ENCODE measurements around the gene CNR2.
"Not testable (repeated sequence)": the region's sequence is repeated elsewhere in the genome, so short reads cannot be mapped to it uniquely, and the experiment has no call there.

CNR2 gene

DNA sequence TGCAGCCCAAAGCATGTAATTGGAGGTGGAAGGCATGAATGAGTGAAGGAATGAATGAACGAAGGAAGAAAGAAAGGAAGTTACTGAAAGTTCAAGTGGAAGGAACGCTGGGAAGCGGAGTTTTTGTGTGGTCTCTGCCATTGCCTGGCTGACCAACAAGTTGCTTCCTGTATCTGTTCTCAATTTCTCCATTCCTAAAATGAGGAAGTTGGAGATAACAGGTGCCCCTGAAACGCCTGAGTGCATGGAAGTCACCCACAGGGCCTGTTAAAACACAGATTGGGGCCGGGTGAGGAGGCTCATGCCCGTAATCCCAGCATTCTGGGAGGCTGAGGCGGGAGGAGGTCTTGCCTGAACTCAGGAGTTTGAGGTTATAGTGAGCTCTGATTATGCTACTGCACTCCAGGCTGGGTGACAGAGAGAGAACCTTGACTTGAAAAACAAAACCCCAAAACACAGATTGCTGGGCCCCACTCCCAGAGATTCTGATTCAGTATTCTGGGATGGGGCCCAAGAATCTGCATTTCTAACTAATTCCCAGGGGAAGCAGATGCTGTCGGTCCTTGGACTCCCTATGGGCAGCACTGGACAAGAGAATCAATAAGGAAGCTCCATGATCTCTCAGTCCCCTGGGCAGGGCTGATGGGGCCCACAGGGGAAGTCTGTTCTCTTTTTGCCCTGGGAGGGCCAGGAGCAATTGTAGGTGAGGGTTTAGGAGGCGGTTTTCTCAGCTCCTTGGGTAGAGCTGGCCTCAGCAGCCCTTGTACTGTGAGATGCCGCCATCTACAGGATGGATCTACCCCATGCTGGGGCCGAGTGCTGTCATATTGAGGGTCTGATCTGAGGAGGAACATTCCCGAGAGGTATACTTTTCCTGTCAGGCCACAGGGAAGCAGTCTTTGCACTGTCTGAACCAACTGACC, 3.3 kb upstream of the CNR2 start:
- DNase-seq = peak; percentile 93

GRCh38 chr1:23915466-23915865, 2.3 kb upstream of the CNR2 start:
- peak; percentile 66 for DNase-seq

- no peak for DNase-seq
Measured at GRCh38 chr1:23914921-23915320, 1.8 kb upstream of the CNR2 start.

DNA sequence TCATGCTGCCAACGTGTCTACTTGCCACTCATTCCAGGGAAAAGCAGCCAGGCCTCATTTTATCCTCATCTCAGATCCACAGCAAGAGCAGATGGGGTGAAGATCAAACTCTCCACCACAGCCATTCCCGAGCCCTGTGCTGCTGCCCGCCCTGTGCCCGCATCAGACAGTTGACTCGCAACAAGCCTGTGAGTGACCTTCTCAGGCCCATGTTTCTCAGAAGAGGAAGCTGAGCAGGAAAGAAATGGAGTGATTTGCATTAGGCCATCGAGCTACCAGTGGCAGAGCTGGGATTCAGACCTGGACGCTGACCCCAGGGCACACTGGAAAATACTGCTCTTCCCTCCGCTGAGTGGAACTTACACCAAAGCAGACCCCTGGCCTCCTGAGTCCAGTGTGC, 1.2 kb downstream of the CNR2 start:
- no peak for DNase-seq

- DNase-seq = no peak
Measured at GRCh38 chr1:23910553-23911246, 2.5 kb downstream of the CNR2 start.

DNA sequence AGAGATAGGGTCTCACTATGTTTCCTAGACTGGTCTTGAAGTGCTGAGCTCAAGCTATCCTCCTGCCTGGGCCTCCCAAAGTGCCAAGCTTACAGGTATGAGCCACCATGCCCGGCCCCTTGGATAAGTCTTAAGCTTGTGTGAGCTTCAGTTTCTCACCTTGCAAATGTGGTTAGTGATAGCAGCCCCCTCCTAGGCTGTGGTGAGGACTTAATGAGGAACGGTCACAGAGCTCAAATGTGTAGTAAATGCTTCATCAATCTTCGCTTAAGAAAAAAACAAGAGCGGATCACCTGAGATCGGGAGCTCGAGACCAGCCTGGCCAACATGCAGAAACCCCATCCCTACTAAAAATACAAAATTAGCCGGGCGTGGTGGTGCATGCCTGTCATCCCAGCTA, 3.0 kb downstream of the CNR2 start:
- DNase-seq = no peak

GRCh38 chr1:23909412-23909811, 3.8 kb downstream of the CNR2 start:
- DNase-seq = peak; percentile 41

GRCh38 chr1:23908453-23909341, 4.5 kb downstream of the CNR2 start:
- DNase-seq = peak; percentile 82

DNA sequence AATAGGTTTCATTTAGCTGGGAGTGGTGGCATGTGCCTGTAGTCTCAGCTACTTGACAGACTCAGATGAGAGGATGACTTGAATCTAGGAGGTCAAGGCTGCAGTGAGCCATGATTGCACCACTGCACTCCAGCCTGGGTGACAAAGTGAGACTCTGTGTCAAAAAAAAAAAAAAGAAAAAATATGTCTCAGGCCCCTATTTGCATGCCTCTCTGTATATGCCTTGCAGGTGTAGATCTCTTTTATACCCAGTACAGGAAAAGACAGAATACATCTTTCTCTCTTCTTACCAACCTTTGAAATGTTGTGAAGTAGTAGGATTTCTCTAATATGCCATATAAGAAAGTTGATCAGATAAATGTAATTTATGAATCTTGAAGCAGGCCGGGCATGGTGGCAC, 6.4 kb downstream of the CNR2 start:
- DNase-seq = no peak

DNA sequence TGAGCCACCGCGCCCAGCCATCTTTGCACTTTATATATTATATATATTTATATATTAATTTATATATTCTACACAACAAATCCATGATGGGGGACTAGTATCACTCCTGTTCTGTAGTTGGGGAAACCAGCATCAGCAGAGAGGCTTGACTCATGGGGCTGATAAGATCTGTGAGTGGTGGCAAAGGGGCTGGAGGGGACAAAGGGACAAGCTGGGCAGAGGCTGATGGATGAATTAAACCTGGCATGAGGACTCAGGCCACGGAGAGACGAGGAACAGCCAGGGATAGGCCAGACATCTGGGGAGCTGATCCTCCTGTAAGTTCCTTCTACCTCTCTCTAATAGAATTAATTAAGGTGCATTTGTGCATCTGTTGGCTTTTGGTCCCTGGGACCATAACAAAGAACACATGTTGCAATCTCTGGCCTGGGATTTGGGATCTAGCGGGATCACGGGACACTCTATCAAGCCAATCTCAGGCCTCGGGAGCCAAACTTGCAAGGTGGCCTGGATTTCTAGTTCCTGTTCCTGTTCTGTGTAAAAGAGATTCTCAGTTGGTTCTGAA, 7.6 kb downstream of the CNR2 start:
- DNase-seq = no peak

GRCh38 chr1:23904748-23905357, 8.3 kb downstream of the CNR2 start:
- DNase-seq = no peak

DNA sequence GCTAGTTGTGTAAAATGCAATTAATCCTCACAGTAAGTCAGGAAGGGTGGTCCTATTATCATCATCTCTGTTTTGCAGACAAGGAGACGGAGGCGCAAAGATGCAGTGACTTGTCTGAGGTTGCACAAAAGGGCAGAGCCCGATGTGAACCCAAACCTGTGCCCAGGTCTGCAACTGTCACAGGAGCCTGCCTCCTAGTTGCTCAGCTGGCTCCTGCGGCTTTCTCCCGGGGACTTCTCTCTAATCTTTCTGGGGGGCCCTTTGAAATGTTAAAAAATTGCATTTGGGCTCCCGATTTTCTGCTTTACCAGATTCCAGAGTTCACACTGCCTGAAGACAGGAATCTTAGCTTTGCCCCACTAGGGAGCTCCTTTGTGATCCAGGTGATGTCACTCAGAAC, 9.4 kb downstream of the CNR2 start:
- DNase-seq = no peak

DNA sequence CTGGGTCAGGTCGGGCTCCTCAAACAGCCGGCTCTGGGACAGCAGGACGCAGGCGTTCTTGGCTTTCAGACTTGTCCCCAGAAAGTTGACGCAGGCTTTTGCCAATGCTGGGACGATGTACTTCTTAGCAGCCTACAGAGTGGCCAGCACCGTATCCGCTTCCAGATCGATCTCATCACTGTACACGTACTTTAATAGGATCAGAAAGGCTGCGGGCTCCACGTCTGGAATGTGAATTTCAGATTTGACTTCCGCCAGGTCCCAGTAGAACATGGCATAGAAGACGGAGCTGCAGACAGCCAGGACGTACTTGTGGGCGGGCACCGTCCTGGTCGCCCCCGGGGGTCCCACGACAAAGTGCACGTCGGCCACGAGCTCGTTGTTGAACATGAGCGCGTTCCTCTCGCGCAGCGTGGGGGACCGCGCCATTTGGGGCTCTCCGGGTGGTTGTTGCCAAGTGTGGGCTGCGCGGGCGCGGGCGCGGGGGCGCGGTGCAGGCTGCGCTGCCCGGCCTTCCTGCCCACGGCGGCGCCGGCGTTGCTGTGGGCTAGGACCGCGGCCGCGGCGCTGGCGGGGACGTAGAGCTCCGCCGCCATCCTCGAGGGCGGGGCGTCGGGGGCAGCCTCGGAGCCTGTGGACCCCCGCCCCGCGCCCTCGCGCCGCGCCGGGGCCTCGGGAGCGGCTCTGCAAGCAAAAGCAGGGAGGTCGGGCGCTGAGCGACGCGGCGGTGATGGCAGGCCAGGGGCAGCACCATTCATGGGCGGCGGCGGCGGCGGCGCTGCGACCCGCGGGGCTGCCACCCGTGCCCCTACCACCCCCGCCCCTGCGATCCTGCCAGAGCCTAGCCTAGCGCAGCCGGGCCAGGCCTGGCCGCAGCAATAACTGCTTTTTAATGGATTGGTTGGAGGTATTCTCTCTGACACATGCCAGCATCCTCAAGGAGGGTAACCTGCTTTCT, 10.6 kb downstream of the CNR2 start:
- no peak for DNase-seq

DNA sequence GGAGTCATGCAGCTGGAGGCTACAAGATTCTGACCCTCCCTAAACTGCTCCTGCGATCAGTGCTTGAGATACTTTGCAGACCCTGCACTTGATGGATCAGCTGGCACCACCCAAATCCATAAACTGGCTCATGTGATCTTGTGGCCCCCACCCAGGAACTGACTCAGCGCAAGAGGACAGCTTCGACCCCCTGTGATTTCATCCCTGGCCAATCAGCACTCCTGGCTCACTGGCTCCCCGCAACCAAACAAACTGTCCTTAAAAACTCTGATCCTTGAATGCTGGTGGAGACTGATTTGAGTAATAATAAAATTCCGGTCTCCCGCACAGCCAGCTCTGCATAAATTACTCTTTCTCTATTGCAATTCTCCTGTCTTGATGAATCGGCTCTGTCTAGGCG, 13.1 kb downstream of the CNR2 start:
- DNase-seq = not testable (repeated sequence)

DNA sequence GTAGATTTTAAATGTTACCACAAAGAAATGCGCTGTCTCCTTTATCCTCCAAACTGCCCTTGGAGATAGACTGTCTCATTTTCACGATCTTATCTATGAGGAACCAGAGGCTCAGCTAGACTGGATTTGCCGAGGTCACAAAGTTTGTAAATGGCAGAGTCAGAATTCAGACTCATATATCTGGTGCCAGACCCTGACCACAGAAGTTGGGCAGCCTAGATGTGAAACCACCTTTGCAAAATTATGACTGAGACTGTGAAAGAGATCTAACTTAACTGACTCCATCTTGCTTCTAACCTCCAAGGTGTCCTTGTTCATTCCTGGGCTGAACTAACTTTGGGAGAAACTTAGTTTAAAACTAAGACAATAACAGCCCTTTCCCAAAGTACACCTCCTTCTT, 14.1 kb downstream of the CNR2 start:
- DNase-seq = peak; percentile 94

GRCh38 chr1:23897083-23897482, 16.1 kb downstream of the CNR2 start:
- DNase-seq = peak; percentile 80

- peak; percentile 61 for DNase-seq
Measured at GRCh38 chr1:23896491-23896890, 16.7 kb downstream of the CNR2 start.

DNA sequence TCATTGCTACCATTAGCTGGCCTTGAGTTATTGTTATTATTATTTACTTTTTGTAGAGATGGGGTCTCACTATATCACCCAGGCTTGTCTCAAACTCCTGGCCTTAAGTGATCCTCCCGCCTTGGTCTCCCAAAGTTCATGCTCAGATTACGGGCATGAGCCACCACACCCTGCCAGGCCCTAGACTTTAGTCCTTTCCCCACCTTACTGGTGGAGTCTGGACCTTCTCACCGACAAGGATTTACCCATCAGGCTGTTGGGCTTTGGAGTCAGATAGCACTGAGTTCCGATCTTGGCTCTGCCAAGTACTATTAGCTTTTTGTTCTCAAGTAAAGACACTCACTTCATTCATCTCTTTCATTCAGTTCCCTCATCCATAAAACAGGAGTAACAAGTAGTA, 17.2 kb downstream of the CNR2 start:
- no peak for DNase-seq

DNA sequence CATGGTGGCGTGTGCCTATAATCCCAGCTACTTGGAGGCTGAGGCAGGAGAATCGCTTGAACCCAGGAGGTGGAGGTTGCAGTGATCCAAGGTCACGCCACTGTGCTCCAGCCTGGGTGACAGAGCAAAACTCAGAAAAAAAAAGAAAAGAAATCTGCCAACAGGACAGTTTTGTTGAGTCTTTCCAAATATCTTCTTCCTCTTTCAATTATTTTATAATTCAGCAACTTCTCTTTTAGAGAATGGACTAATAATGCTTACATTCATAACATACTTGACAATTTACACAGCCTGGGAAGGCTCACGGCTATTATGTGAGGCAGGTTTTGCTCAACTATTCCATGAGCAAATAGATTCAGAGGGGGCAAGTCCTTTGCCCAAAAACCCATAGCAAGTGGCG, 18.1 kb downstream of the CNR2 start:
- no peak for DNase-seq

GRCh38 chr1:23889074-23889473, 24.1 kb downstream of the CNR2 start:
- no peak for DNase-seq

DNA sequence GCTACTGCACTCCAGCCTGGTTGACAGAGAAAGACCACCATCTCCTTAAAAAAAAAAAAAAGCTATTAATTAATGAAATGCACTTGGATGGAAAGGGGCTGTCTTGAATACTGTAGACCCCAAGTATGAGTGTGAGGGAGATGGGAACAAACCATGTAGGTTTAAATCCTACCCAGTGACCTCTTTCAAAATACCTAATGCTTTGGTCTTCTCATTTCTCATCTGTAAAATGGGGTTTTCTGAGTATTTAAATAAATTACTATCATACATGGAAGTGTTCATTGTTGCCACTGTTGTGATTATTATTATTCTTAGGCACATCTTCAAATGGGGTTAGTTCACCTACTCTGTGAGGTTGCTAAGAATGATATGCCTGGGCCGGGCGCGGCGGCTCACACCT, 27.9 kb downstream of the CNR2 start:
- DNase-seq = no peak

Data from hematopoietic multipotent progenitor cell treated with erythropoietin and hydrocortisone succinate and interleukin-3 and kit ligand, for 4 days (in vitro differentiated cells).